GM12891 (cell line): Measurements from ENCODE around the gene UBE2S.

ENCODE experiments used
- DNase-seq: peaks from one replicate; pipeline ENCODE4 v3.0.0; 2011; ENCODE audit warnings: low spot score; ENCODE audit not compliant: insufficient read length
- FAIRE-seq: peaks from 2 replicates; lab custom pipeline; 2011; peaks lifted over from hg19 to GRCh38; lab: Jason Lieb, UNC
- PAX5 ChIP-seq: IDR thresholded peaks from 2 replicates; pipeline ENCODE4 v1.6.1; 2011; ENCODE audit warnings: low read length, moderate library complexity, mild to moderate bottlenecking; ENCODE audit not compliant: insufficient read depth, severe bottlenecking
- POLR2A ChIP-seq: IDR thresholded peaks from 2 replicates; pipeline ENCODE4 v1.6.1; 2011; ENCODE audit warnings: low read depth, low read length, control low read depth
- POLR2AphosphoS5 ChIP-seq: IDR thresholded peaks from 2 replicates; pipeline ENCODE4 v1.6.1; 2011; ENCODE audit warnings: low read depth, low read length, control low read depth
- POU2F2 ChIP-seq: IDR thresholded peaks from 2 replicates; pipeline ENCODE4 v1.6.1; 2011; ENCODE audit warnings: low read depth, mild to moderate bottlenecking, control low read depth, low read length, moderate library complexity
- SPI1 ChIP-seq: IDR thresholded peaks from 2 replicates; pipeline ENCODE4 v1.6.1; 2011; ENCODE audit warnings: low read depth, low read length, control low read depth
- TAF1 ChIP-seq: IDR thresholded peaks from 2 replicates; pipeline ENCODE4 v1.6.1; 2011; ENCODE audit warnings: low read depth, low read length, control low read depth

The UBE2S gene

DNA sequence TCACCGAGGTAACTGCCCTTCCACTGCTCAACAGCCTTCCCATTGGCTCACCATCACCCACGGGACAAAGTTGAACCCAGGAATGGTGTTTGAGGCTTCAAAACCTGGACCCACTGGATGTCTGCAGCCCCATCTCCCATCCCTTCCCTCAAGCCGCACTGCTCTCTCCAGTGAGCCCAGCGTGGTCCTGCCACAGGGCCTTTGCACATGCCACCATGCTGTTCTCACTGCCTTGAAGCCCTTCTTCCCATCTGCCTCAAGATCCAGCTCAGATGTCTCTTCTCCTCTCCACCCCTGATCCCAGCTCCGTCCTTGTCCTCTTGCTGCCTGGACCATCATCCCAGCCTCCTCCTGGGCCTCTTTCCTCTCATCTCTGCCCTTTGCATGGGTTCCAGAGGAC lies 31.5 kb upstream of the UBE2S start:
- no peak for FAIRE-seq
- no peak for DNase-seq
- TF ChIP-seq POLR2AphosphoS5, result no peak
- TF ChIP-seq TAF1, result no peak
- TF ChIP-seq SPI1, result no peak

DNA sequence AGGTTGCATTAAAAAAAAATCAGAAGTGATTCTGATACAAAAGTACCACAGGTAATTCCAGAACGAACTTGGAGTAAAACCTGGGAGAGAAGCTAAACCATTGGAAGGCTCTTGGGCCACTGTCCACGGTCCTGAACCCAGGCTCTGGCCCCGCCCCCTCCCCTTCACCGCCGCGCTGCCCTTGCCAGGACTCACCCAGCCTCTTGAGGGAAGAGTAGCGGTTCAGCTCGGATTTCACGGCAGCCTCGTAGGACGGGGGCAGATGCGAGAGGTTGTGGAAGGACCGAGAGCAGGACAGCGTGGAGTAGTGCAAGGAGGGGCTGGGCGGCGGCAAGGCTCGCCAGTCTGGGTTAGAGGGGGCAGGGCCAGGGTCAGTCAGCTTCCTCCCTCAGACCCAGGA lies 29.8 kb upstream of the UBE2S start:
- DNase-seq (no peak), FAIRE-seq (no peak)
- TF ChIP-seq POU2F2 (no peak), POLR2A (no peak), TAF1 (no peak), PAX5 (no peak), POLR2AphosphoS5 (no peak), SPI1 (no peak)

DNA sequence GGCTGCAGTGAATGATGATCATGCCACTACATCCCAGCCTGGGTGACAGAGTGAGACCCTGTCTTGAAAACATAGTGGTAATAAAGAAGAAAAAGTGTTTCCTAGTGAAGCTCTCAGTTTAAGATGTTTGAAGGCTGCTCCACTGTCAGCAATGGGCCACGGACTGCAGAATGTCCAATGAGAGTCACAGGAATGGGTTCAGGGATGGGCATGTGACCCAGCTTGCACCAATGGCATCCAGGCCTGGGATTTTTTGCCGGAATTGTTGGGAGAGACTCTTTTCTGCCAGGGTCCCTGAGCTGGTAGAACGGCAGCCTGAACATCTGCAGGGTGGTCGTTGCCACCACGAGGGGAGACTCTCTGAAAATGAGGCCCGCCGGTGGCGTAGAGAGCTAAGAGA lies 29.3 kb upstream of the UBE2S start:
- TF ChIP-seq TAF1 (no peak), POLR2A (no peak), POLR2AphosphoS5 (no peak), POU2F2 (no peak), PAX5 (no peak), SPI1 (no peak)
- FAIRE-seq (no peak), DNase-seq (no peak)

DNA sequence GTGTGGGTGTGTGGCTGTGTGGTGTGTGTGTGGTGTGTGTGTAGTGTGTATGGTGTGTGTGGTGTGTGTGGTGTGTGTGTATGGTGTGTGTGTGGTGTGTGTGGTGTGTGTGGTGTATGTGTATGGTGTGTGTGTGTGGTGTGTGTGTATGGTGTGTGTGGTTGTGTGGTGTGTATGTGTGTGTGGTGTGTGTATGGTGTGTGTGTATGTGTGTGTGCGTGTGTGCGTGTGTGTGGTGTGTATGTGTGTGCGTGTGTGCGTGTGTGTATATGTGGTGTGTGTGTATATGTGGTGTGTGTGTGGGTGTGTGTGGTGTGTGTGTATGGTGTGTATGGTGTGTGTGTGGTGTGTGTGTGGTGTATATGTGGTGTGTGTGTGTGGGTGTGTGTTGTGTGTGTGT lies 27.4 kb upstream of the UBE2S start:
- TF ChIP-seq POU2F2, result no peak
- no peak for TF ChIP-seq POLR2A
- TF ChIP-seq PAX5, result no peak
- no peak for TF ChIP-seq SPI1
- no peak for TF ChIP-seq POLR2AphosphoS5
- no peak for TF ChIP-seq TAF1
- DNase-seq (no peak), FAIRE-seq (no peak)

DNA sequence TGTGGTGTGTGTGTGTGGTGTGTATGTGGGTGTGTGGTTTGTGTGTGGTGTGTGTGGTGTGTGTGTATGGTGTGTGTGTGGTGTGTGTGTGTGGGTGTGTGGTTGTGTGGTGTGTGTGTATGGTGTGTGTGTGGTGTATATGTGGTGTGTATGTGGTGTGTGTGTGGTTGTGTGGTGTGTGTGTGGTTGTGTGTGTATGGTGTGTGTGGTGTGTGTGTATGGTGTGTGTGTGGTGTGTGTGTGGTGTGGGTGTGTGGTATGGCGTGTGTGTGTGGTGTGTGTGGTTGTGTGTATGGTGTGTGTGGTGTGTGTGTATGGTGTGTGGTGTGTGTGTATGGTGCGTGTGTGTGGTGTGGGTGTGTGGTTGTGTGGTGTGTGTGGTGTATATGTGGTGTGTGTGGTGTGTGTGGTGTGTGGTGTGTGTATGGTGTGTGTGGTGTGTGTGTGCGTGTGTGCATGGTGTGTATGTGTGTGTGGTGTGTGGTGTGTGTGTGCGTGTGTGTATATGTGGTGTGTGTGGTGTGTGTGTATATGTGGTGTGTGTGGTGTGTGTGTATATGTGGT lies 26.9 kb upstream of the UBE2S start:
- no peak for DNase-seq
- peak; percentile 98 for FAIRE-seq
- TF ChIP-seq SPI1 (no peak), TAF1 (no peak), POU2F2 (no peak), POLR2AphosphoS5 (no peak), PAX5 (no peak), POLR2A (no peak)

DNA sequence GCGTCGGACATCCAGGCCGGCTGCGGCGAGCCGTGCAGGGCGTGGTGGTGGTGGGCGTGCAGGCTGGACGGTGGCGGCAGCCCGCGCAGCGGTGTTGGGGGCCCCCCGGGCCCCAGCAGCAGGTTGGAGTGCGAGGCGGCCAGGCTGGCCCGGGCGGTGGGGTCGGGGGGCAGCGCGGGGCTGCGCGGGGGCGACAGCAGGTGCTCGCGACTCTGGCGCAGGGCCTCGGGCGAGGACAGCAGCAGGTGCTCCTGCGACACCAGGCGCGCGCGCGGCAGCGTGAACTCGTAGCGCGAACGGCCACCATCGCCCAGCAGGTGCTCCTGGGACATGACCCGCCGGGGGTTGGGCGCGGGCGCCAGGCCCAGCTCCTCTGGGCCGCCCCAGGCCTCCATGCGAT lies 25.7 kb upstream of the UBE2S start:
- FAIRE-seq (no peak), DNase-seq (no peak)
- TF ChIP-seq POLR2AphosphoS5 (no peak), PAX5 (no peak), SPI1 (no peak), POU2F2 (no peak), POLR2A (no peak), TAF1 (no peak)

DNA sequence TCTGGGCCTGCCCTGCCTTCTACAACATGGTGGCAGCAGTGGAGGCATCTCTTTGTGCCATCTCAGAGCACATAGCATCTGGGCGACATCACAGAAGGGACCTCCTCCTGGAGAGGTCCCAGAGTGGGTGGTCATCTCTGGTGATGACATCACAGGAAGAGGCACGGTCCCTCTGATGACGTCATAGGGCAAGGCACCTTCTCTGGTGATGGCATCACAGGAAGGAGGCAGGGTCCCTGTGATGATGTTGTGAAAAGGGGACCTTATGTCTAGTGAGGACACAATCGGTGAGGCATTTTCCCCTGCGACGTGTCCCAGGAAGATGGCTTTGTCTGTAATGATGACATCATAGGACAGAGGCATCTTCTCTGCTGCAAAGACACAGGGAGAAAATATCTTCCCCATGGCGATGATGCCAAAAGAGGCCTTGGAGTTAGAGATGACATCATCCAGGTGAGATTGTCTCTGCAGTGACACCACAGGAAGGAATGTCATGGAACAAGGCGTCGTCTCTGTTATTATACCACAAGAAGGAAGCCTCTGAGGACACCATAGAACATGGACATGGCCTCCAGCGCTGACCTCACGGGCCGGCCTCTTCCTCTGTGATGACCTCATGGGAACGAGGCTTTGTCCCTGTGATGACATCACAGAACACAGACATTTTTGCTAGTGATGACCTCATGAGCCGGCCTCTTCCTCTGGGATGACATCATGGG lies 24.8 kb upstream of the UBE2S start:
- no peak for FAIRE-seq
- DNase-seq, result no peak
- no peak for TF ChIP-seq POLR2AphosphoS5
- no peak for TF ChIP-seq POU2F2
- TF ChIP-seq TAF1, result no peak

DNA sequence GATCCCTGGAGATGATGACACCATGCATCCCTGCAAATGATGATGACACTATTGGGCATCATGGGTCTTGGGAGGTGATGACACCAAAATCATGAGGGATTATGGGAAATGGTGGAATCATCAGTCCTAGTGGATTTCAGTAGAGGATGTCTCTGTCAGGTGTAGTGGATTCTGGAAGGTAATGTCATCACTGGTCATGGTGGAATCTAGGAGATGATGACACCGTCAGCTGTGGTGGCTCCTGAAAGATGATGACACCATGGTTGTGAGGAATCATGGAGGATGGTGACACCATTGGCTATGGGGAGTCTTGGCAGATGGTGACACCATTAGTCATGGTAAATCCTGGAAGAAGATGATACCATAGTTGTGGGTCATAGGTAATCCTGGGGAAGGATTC lies 23.6 kb upstream of the UBE2S start:
- DNase-seq (no peak), FAIRE-seq (no peak)
- TF ChIP-seq TAF1 (no peak), PAX5 (no peak), SPI1 (no peak), POLR2A (no peak), POU2F2 (no peak), POLR2AphosphoS5 (no peak)

DNA sequence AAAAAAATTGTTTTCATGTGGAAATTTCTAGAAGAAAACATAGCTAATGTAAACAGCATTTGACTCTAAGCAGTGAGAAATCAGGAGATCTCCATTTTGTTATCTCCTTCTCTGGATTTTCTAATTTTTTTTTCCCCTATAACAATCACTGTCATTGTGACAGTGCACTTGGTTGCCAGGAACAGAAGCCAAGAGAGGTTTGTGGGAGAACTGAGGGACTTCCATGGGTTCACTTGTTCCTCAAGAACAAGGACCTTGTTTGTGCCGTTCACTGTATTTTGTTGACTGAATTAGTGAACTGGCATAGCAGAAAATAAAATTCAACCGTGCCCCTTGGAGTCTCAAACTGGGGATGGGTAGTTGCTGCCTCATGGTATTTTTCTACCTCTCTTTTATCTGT lies 18.5 kb upstream of the UBE2S start:
- no peak for TF ChIP-seq TAF1

DNA sequence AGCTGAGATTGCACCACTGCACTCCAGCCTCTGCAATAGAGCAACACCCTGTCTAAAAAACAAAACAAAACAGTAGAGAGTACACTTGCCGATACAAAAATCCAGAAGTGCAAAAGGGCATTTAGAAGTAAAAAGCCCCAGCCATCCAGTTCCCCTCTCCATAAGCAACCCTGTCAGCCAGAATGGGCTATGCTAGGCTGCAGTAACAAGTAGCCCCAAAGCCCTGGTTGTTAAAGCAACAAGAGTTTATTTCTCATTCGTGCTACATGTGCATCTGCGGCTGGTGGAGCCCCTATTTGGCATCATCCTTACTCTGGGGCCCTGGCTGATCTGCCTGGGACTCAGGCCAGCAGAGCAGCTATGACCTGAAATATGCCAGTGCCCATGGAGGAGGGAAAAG lies 16.9 kb upstream of the UBE2S start:
- FAIRE-seq, result no peak
- DNase-seq, result no peak
- TF ChIP-seq POLR2AphosphoS5 (no peak), PAX5 (no peak), POLR2A (no peak), POU2F2 (no peak), SPI1 (no peak), TAF1 (no peak)

More for the DNA sequence above, 18.5 kb upstream of the UBE2S start:
- DNase-seq, result no peak
- FAIRE-seq, result no peak
